ENCODE measurements around the gene FSTL5.

The FSTL5 gene

DNA sequence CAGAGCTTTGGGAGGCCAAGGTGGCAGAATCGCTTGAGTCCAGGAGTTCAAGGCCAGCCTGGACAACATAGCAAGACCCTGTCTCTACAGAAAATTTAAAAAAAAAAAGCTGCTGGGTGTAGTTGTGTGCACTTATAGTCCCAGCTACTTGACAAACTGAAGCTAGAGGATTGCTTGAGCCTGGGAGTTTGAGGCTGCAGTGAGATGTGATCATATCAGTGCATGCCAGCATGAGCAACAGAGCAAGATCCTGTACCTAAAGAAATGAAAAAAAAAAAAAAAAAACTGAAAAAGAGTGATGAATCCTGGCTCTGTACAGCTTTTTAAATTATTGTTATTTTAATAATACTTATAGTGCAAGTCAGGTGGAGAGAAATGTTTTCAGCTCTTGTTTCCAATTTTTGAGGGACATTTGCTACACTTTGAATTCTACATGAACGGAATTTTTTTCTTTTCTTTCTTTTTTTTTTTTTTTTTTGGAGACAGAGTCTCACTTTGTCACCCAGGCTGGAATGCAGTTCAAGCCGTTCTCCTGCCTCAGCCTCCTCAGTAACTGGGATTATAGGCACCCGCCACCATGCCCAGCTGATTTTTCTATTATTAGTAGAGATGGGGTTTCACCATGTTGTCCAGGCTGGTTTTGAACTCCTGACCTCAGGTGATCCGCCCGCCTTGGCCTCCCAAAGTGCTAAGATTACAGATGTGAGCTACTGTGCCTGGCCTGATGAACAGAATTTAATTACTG is 215.6 kb downstream of the FSTL5 start:
- H3K4me3 ChIP-seq (ENCODE audit: low read depth, low read length) = no peak overlapping the region
- TF ChIP-seq, protein P1, sequence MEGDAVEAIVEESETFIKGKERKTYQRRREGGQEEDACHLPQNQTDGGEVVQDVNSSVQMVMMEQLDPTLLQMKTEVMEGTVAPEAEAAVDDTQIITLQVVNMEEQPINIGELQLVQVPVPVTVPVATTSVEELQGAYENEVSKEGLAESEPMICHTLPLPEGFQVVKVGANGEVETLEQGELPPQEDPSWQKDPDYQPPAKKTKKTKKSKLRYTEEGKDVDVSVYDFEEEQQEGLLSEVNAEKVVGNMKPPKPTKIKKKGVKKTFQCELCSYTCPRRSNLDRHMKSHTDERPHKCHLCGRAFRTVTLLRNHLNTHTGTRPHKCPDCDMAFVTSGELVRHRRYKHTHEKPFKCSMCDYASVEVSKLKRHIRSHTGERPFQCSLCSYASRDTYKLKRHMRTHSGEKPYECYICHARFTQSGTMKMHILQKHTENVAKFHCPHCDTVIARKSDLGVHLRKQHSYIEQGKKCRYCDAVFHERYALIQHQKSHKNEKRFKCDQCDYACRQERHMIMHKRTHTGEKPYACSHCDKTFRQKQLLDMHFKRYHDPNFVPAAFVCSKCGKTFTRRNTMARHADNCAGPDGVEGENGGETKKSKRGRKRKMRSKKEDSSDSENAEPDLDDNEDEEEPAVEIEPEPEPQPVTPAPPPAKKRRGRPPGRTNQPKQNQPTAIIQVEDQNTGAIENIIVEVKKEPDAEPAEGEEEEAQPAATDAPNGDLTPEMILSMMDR (IDR thresholded peaks at IDR 0.05; ENCODE audit: low read depth, low read length) = no peak

DNA sequence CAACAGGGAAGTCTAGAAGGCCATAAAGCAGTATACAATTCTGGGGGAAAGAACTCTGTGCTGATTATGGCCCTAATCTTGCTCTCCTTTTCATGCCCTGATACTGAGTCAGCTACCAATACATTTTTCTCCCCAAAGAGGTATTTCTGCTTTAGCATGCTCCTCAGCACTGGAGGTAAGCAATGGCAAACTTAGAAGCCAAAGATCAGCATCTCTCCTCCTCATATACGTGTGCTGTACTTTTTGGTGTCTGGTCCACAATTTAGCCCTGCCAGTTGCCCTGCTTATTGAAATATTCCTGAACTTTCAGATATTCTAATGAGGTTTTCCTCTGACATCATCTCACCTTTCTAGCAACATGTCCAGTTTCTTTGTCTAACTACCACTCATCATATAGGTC is 226.2 kb downstream of the FSTL5 start:
- TF ChIP-seq, protein P1 (IDR thresholded peaks at IDR 0.05; ENCODE audit: low read depth, low read length) = no peak
- no peak overlapping the region for H3K4me3 ChIP-seq (ENCODE audit: low read depth, low read length)

GRCh38 chr4:161936625-161937550 is 226.9 kb downstream of the FSTL5 start:
- TF ChIP-seq, protein P1 (IDR thresholded peaks at IDR 0.05; ENCODE audit: low read depth, low read length) = no peak
- no peak overlapping the region for H3K4me3 ChIP-seq (ENCODE audit: low read depth, low read length)

DNA sequence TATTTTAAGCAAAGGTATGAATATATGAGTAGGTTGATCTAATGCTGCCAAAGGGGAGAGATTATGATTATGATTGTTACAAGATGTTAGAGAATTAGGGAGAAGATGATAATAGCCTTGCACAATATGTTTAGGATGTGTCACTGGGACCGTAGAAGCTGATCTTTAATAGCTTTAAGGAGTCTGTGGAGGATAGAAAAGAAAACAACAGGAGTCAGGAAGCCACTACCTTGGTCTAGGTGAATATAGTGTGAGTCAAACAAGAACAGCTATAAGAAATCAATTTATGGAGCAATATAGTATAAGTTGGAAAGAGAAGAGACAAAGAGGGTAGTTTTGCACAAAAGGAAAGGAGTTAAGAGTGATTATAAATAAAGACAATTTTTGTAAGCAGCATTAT is 232.7 kb downstream of the FSTL5 start:
- no peak overlapping the region for H3K4me3 ChIP-seq (ENCODE audit: low read depth, low read length)
- TF ChIP-seq, protein P1 (IDR thresholded peaks at IDR 0.05; ENCODE audit: low read depth, low read length) = no peak

DNA sequence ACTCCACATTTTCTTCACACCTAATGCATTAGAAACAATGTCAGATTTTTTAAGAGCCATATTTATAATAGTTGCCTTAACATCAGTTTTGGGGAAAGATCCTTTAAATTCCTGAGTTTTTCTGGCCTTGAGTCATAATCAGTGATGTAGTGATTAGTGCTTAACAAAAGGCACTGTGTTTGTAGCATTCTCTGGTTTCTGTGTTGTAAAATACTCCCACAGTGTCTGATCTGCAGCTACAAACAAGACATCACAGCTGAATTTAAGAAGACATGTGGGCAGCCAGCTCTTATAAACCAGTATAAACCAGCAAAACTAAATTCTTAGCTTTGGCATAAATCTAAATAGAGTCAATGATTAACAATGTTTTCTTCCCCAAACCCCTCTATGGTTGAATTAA is 233.8 kb downstream of the FSTL5 start:
- TF ChIP-seq, protein P1 (IDR thresholded peaks at IDR 0.05; ENCODE audit: low read depth, low read length) = no peak
- no peak overlapping the region for H3K4me3 ChIP-seq (ENCODE audit: low read depth, low read length)

DNA sequence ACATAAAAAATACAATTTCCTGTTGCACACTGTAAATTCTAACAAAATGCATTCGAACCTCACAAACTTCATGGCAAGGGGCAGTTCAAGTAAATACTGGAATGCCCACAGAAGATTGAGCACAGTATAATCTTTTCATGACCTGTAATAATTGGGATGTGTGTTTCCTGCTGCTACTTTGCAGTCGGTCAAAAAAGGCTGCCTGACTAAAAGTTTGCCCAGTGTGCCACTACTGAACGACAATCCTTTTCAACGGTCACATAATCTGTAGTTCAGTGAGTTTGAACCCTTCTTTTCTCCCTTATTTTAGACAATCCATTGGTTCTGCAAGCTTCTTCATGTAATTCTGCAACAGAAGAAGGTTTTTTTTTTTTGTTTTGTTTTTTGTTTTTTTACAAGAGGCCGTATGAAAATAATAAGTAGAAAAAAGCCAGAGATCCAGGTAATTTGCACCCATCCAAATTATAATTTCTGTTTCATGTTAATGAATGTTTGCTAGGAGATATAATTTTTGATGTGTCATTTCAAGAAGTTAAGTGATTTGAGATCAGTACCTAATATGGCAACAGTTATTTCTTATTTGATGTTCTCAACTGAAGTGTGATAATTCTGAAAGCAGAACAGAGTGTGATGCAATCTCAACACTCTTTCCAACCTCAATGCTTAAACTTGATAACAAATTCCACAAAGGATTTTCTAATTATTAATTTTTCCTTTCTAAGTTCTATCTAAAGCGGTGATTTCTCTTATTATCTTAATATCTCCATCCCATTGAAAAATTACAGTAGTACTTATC is 237.6 kb downstream of the FSTL5 start:
- TF ChIP-seq, protein P1 (IDR thresholded peaks at IDR 0.05; ENCODE audit: low read depth, low read length) = no peak
- no peak overlapping the region for H3K4me3 ChIP-seq (ENCODE audit: low read depth, low read length)

Measured in WI38 (cell line).